ENCODE data around the gene TRIM32.
A peak's percentile ranks its signal among the peaks of the same experiment; 100 is the strongest.

The TRIM32 gene, protein sequence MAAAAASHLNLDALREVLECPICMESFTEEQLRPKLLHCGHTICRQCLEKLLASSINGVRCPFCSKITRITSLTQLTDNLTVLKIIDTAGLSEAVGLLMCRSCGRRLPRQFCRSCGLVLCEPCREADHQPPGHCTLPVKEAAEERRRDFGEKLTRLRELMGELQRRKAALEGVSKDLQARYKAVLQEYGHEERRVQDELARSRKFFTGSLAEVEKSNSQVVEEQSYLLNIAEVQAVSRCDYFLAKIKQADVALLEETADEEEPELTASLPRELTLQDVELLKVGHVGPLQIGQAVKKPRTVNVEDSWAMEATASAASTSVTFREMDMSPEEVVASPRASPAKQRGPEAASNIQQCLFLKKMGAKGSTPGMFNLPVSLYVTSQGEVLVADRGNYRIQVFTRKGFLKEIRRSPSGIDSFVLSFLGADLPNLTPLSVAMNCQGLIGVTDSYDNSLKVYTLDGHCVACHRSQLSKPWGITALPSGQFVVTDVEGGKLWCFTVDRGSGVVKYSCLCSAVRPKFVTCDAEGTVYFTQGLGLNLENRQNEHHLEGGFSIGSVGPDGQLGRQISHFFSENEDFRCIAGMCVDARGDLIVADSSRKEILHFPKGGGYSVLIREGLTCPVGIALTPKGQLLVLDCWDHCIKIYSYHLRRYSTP

DNA sequence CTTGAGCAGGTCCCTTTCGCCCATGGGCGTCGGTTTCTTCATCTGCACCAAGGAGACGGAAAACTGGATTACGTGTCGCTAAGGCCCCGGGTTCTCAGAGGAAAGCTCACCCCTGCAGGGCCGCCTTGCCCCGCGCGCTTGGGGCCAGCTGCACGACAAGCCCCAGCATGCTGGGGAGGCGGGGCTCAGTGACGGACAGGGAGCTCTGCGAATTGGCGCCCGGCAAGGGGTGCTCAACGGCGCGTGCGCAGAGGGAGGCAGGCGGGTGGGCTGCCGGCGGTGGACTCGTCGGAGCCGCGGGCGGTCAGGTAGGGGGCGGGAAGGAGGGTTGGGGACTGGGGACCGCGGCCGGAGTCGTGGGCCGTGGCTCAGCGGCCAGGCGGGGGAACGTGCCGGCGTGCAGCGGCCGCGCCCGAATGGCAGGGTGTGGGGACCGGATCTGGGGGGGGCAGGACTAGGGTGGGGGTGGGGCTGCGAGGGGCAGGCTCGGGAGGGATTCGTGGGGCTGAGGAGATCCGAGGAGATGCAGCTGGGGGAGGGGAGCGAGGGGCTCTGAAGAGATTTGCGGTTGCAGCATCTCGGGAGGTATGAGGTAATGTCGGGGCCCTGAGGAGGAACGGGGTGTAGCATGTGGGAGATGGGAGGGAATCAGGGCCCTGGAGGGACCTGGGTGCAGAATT is at the start of gene TRIM32:
TRIM32 (plus strand) TSS at position 232 of the 680 bp plus-strand sequence. CDS start 10,438 bp downstream, outside the sequence.
- DNase-seq (ENCODE audit: low read depth) = peak; percentile 89

DNA sequence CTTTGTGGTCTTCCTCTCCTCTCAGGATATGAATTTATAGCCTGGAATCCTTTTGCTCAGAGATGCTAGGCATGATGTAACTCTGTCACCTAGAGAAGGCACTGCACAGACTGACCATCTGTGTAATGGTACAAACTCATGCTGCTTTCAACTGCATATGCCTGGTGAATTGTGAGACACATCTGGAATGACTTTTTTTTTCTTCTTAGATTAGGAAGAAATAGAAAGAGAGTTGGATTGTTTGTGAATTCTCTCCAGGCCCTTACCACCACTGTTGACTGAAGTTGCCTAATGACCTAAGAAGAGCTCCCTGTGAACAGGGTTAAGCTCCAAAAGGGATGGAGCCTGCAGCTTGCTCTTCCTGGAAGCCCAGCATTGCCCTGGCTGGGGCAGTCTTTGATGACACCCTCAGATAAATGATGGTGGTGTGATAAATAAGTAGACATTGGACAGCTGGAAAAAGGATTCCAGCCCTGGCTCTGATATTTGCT is 47.8 kb upstream of the TRIM32 start:
- DNase-seq (ENCODE audit: low read depth) = no peak

DNA sequence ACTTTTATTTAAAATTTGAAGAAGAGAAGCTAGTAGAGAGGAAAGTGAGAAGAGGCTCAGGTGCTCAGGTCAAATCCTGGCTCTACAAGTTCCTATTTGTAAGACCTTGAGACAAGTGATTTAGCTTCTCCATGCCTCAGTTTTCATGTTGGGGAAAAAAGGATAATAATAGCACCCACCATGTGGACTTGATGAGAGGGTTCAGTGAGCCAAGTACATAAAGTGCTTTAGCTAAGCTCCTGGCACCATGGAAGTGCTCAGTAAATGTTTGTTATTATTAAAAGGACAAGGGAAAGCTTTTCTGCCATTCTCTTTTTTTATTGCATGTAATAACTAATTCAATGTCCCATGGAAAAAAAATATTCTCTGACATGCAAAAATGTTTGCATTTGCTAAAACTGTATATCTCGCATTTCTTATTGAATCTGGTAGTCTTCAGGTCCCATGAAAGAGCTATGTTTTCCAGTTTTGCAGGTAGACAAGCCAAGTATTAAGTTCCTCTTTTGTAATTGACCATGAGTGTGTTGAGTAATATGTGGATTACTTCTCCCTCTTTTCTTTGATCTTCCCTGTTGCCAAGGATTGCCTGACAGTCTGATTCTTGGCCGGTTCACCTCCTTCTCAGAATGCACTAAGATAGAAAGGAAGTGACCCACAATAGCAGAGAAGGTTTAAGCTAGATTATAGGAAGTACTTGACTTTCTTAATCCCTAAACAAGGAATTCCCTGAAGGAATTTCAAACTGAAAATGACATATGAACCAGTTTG is 45.6 kb upstream of the TRIM32 start:
- no peak for DNase-seq (ENCODE audit: low read depth)

DNA sequence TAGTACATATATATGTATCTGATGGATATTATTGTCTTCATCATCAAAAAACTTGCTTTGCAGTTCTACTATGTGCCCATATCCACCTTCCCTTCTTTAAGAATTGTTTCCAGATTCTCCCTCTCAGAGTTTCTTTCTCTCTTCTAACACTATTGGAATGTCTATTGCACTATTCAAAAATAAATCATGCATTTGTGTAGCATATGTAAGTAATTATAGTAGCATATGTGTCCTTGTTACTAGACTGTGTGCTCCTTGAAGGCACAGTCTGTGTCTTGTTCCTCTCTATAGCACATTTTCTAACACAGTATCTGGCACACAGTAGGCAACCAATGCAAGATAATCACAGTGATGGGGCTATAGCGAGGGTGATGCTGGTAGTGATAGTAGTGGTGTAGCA is 43.4 kb upstream of the TRIM32 start:
- no peak for DNase-seq (ENCODE audit: low read depth)

DNA sequence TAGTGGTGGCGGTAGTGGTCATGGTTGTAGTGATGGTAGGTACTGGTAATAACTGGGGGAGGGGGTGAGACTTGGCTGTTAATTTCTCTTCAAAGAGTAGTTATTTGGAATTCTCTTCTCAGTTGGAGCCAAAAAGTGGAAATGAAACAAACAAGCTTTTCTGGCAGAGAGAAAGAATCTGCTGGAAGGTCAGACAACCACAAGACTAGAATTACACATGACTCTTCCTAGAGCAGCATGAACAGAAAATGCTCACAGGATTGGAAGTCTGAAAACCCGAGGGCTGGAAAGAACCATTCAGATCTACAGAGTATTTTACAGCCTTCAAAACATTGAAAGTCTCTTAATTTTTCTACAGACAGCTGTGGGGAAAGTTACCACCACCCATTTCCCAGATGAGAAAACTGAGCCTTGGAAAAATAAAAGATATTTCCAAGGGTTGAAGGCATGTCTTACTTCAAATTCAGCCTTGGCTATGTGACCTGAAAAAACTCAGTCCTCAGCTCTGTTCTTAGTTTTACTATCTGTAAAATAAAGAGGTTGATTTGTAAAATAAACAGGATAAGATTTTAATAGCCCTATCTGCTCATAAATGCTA is 42.9 kb upstream of the TRIM32 start:
- no peak for DNase-seq (ENCODE audit: low read depth)

DNA sequence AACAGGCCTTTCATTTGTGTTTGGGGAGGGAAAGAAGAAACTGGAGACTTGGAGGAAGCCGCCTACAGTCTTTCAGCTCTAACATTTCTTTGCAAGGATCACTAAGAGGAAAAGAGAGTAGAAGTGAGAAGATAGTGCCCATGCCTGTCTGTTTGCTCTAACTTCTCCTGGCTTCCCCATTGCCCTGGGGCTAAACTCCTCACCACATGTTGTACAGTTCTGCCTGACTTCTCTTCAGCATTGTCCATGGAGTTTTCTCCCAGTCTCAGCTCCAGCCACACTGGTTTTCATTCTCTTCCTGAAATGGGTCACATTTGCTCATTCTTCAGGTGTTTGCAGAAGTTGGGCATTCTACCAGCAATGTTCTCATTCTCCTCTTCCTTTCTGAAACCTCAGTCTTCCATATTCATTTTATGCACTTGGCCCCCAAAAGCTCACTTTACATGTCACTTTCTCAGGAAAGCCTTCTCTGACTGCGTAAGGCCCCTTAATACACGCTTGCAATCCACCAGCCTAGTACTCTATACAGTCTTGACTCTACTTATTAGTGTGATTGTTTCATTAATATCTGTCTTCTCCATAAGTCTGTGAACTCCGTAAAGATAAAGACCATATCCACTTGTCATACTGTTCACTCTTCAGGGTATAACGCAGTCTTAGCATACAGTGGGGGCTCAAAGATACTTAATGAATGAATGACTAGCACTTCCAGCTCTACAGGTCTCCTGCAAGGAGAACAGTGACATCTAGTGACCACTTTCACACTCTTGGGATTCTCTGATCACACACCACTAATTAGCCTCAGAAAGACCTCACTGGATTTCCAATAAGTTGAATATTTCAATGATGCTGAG is 40.2 kb upstream of the TRIM32 start:
- DNase-seq (ENCODE audit: low read depth) = no peak

DNA sequence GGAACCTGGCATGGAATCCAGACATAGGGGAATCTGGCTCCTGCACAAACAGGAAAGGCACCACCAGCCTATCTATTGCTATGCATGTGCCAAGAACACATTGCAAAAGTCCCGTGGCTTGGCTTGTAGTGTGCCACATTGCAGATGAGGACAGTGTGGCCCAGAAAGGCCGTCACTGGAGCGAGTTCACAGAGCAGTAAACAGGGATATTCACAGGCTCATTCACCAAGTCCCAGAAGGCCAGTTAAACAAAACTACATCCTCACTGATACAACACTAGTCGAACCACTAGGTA is 39.6 kb upstream of the TRIM32 start:
- DNase-seq (ENCODE audit: low read depth) = no peak

DNA sequence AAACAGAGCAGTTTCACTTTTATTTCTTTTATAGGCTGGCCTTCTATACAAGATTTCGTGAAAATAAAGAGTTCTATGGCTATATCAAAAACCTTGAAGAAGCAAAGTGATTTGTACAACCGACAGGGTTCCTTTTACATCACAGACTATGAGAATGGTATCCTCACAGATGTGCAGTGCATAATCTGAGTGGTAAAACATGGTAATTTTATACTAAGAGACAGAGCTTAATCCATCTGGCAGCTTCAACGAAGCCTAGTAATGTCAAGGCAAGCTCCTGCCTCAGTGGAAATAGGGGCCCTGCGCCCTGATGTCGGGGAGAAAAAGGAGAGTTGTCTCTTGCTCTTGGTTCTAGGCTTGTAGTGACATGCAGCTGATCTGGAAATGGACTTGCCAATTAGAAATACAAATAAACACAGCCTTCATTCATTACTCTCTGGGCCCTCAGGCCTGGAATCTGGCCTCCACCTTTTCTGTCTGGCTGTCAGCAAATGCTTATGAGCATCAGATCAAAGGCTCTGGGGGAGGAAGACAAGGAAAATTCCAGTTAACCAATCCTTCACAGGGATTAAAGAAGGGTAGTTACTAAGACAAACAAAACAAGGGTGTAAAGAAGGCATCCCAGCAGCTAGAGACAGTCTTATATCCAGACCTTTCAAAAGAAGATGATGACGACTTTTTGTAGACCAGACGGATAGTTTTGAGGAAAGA is 33.6 kb upstream of the TRIM32 start:
- DNase-seq (ENCODE audit: low read depth) = no peak

DNA sequence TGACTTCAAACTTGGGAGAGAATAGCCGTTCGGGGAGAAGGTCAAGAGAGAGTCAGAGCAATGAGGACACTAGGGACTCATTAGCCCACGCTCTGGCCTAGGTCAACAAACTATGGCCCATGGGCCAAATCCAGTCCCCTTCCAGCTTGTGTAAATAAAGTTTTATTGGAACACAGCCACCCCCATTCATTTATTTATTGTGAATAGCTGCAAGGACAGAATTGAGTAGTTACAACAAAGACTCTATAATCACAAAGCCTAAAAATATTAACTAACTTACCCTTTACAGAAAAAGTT is 33.1 kb upstream of the TRIM32 start:
- DNase-seq (ENCODE audit: low read depth) = no peak

DNA sequence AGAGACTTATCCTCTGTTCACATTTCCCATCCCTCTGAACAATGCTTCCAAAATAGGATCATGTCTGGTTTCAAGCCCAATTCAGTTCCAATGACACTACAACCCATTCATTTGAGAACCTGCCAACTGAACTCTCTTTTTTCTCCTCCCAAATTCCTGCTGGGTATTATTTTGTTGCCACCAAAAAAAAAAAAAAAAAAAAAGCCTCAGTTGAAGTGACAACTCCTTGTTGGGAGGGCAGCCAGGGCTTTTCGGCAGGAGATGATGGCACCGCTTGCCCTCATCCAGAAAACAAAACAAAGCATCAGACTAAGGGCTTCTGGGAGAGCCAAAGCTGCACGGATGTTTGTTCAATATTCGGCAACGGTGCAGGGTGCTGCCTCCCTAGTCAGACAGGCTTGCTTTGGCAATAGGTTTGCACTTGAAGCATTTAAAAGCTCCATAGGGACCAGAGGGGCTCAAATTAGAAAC is 30.6 kb upstream of the TRIM32 start:
- no peak for DNase-seq (ENCODE audit: low read depth)

DNA sequence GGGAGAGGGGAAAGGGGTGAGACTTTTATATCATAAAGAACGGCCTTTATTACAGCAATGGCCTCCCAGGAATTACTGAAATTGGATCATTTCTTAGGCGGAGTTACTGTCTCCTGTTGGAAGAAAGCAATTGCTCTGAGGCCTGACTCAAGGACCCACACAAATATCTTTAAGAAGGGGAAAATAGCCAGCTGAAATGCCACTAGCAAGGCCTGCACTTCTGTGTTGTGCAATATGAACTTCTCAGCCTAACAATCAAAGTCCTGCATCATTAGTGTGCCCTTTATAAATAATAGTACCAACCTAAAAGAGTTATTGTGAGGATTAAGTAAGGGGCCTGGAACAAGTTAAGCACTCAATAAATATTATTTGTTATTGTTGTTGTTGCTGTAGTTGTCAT is 30.1 kb upstream of the TRIM32 start:
- no peak for DNase-seq (ENCODE audit: low read depth)

DNA sequence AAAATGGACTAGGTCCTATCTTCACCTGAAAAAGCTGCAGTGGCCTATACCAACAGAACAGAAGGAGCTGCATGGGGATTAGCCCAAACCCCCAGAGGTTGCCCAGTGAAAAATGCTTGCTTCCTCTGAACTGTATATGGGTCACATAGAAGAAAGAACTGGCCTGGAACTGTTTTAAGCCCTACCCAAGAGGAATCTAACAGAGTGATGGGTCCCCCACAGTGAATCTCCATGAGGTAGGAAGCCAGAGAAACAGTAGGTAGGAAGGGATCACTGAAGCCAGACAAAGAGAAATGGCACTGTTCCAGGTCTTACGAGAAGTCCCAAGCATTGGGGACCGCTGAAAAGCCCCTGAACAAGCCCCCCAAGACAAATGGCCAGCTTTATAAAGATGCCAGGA is 28.8 kb upstream of the TRIM32 start:
- no peak for DNase-seq (ENCODE audit: low read depth)

DNA sequence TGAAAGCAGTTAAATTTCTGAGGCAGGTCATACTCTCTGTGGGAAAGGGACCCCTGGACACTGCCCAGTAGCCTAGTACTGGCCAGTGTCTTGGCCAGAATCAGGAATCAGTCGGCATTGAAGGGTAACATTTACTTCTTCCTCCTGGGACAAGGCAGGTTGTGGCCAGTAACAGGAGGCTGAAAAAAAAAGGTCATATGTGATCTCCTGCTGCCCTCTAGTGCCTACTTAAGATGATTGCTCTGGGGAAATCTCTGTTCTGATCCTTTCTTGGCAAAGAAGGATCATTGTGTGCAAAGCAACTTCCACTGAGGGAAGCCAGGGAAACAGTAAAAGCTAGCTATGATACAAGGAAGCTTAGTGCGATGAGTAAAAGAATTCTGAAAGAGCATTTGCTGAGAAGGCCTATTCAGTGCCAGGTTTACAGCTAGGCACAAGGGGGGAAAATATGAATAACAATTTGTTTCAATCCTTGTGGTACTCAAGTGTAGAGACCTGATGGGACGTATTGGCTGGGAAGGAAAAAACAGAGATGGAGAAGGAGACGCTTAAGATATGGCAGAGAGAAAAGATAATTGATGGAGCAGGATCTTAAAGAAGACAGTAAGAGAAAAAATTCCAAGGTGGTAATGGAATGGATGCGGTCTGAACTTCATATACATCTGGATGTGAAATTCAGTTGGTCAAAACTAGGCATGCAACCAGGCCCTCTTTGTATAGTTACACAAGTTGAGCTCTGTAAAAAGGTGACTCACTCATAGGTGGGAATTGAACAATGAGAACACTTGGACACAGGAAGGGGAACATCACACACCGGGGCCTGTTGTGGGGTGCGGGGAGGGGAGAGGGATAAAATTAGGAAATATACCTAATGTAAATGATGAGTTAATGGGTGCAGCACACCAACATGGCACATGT is 25.8 kb upstream of the TRIM32 start:
- DNase-seq (ENCODE audit: low read depth) = no peak

DNA sequence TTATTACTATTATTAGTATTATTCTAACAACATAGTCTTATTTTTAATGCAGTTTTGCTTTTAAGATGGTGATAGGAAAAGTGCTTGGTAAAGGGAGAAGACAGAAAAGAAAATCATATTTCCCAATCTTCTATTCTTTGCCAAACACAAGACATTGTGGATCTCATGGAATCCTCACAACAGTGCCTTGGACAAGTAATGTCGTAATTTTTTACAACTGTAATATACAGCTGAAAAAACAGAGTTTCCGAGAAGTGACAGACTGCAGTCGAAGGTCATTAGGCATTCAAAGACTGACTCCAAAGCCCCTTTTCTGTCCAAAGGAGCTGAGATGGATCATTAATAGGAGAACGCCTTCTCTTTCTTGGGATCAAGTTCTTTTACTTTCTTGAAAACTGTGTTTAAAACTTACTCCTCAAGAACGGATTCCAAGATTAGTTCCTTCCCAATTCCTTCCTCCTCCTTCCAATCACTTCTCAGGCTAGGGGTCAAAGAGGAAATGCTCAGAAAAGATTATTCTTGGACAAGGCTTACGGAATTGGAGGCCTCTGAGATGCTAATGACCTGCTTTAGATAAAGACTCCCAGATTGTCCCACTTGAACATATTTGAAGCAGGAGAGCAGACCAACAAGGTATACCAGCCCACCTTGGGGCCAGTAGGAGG is 24.3 kb upstream of the TRIM32 start:
- no peak for DNase-seq (ENCODE audit: low read depth)

DNA sequence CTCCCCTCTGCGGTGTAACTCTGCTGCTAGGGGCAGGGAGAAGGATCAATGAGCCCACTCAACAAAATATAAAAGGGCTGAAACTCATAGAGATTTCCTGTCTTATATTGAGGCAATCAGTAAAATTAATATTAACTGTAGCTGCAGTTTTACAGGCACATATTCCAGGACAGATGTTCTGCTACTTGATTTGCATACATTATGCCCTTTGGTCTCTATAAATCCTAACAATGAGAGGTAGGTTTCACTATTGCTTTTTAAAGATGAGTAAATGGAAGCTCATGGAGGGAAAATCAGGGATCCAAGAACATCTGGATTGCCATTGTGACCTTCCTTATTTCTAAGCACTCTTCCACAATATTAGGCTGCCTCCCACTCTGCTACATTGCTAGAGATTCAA is 23.5 kb upstream of the TRIM32 start:
- no peak for DNase-seq (ENCODE audit: low read depth)

DNA sequence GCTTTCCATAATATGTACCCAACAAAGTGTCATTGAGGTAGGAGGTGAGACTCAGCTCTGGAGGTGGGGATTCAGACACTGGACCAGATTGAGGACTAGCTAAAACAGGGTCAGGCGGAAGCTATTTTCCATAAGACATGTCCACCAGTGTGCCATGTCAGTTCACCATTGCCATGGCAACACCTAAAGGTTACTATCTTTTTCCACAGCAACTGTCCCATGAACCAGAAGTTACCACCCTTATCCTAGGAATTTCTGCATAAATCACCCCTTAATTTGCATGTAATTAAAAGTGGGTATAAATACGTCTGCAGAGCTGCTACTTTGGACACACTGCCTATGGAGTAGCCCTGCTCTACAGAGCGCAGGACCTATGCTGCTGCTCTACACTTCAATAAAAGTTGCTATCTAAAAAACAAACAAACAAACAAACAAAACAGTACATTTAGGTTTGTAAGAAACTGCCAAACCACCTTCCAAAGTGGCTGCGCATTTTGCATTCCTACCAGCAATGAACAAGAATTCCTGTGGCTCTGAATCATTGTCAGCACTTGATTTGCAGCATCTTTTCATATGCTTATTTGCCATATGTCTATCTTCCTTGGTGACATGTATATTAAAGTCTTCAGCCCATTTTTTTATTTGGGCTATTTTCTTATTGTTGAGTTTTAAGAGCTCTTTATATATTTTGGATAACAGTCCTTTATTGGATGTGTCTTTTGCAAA is 18.0 kb upstream of the TRIM32 start:
- DNase-seq (ENCODE audit: low read depth) = no peak

DNA sequence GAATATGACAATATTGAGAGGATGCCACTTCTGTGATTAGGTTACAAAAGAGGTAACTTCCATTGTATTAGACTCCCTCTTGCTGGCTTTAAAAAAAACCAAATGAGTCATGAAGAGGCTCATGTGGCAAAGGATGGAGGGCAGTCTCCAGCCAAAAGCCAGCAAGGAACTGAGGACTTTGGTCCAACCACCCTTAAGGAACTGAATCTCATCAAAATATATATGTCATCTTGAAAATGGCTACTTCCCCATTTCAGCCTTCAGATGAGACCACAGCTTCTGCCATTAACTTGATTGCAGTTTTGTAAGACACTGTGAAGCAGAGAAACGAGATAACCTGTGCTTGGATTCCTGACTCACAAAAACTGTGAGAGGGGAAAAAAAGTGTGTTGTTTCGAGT is 15.5 kb upstream of the TRIM32 start:
- DNase-seq (ENCODE audit: low read depth) = no peak

DNA sequence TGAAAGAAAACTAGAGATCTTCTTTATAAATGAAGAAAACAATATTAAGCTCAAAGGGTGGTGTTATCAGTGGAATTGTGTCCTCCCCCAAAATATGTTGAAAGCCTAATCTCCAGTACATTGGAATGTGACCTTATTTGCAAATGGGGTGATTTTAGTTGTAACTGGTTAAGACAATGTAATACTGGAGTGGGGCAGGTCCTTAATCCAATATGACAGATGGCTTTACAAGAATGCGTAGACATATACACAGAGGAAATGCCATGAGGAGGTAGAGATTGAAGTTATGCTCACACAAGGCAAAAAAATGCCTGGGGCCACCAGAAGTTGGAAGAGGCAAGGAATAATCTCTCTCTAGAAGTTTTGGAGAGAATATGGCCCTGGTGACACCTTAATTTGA is 13.7 kb upstream of the TRIM32 start:
- no peak for DNase-seq (ENCODE audit: low read depth)

All from stimulated activated CD4-positive, alpha-beta T cell treated with anti-CD3 and anti-CD28 coated beads, Interleukin-2, amount 100 ng/mL, for 4 hours (primary cell).